Karpas-422 (cell line): ENCODE data around the gene PRUNE1. TPM values are rescaled to one million over a fixed set of nuclear protein-coding genes. Genes with fewer than 3 reads are reported as not detected.

ENCODE experiments used
- DNase-seq: peaks from one replicate; pipeline ENCODE4 v3.0.0-alpha.2; 2015
- H2AFZ ChIP-seq: fragments of 200-600 bp; sonication (generic); 2 replicates; pipeline ENCODE4 v1.6.1; 2014; ENCODE audit warnings: antibody characterized with exemption, low read length, mixed read lengths
- H3K27ac ChIP-seq: fragments of 200-600 bp; sonication (generic); 2 replicates; pipeline ENCODE4 v1.5.1; 2014; ENCODE audit warnings: mild to moderate bottlenecking, low read length, moderate library complexity
- H3K27me3 ChIP-seq: fragments of 200-600 bp; sonication (generic); 2 replicates; pipeline ENCODE4 v1.6.1; 2014; ENCODE audit warnings: low read length, mixed read lengths
- H3K36me3 ChIP-seq: fragments of 200-600 bp; sonication (generic); 2 replicates; pipeline ENCODE4 v1.6.1; 2014; ENCODE audit warnings: low read length, mixed read lengths; ENCODE audit not compliant: insufficient read depth
- H3K4me1 ChIP-seq: fragments of 200-600 bp; sonication (generic); 2 replicates; pipeline ENCODE4 v1.6.1; 2014; ENCODE audit warnings: mild to moderate bottlenecking, low read length, mixed read lengths
- H3K4me2 ChIP-seq: fragments of 200-600 bp; sonication (generic); 2 replicates; pipeline ENCODE4 v1.6.1; 2014; ENCODE audit warnings: low read length, low read depth, mild to moderate bottlenecking; ENCODE audit not compliant: poor library complexity, severe bottlenecking
- H3K4me3 ChIP-seq: fragments of 200-600 bp; sonication (generic); 2 replicates; pipeline ENCODE4 v1.5.1; 2014; ENCODE audit warnings: mild to moderate bottlenecking, antibody characterized with exemption, low read length, mixed read lengths
- H3K79me2 ChIP-seq: fragments of 200-600 bp; sonication (generic); 2 replicates; pipeline ENCODE4 v1.6.1; 2014; ENCODE audit warnings: mild to moderate bottlenecking, low read length, mixed read lengths
- H3K9ac ChIP-seq: fragments of 200-600 bp; sonication (generic); 2 replicates; pipeline ENCODE4 v1.6.0; 2014; ENCODE audit warnings: low read length
- H3K9me2 ChIP-seq: fragments of 200-600 bp; sonication (generic), shearing (Covaris generic); replicated peaks from 2 replicates; pipeline ENCODE4 v1.6.0; 2014; ENCODE audit warnings: mild to moderate bottlenecking, low read length, moderate library complexity; ENCODE audit not compliant: insufficient read depth
- H3K9me3 ChIP-seq: fragments of 300-700, 200-600 bp; sonication (generic); 2 replicates; pipeline ENCODE4 v1.6.1; 2014; ENCODE audit warnings: low read length, mixed read lengths
- H4K20me1 ChIP-seq: fragments of 200-600 bp; sonication (generic); 2 replicates; pipeline ENCODE4 v1.6.1; 2014; ENCODE audit warnings: mild to moderate bottlenecking, antibody characterized with exemption, low read length, low read depth; ENCODE audit not compliant: insufficient read depth
- total RNA-seq: library from RNA; depleted of rRNA; stranded (reverse); fragments of >200 nt; shearing (Covaris generic); gene quantifications from 2 replicates; pipeline ENCODE4 v1.2.3, GENCODE V29; 2014; ENCODE audit warnings: low replicate concordance

PRUNE1 gene
- total RNA-seq, 1 experiment from 2014 or later, result 28.8 TPM

DNA sequence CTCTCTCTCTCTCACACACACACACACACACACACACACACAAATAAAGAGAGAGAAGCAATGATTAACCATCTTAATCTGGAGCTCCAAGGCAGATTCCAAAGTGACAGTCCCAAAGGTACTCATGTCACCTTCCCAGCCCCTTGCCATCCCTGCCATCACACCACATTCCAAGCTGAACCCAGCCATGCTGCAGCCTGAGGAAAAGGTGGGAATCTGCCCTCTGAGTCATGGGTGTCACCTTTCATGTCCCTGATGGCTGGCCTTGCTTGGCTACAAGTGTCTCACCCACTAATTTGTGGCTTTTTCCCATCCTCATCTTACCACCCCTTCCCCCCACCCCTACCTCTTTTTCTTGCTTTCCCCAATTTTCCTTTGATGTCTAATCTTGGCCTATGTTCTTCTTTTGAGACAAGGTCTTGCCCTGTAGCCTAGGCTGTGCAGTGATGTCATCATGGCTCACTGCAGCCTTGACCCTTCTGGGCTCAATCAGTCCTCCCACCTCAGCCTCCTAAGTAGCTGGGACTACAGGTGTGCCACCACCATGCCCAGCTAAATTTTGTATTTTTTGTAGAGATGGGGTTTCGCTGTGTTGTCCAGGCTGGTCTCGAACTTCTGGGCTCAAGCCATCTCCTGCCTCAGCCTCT is 22.9 kb upstream of the PRUNE1 start:
- Histone ChIP-seq H3K4me2 (no peak overlapping the region), H3K27ac (no peak overlapping the region)
- no peak for DNase-seq

GRCh38 chr1:150987924-150988323 is 20.3 kb upstream of the PRUNE1 start:
- H3K79me2 ChIP-seq, result no peaks in the 10 kb centered on the region
- H3K9ac ChIP-seq, result no peak overlapping the region
- no peaks in the 10 kb centered on the region for H3K27me3 ChIP-seq
- H3K9me2 ChIP-seq, result no peaks in the 10 kb centered on the region
- H3K27ac ChIP-seq, result no peak overlapping the region
- H2AFZ ChIP-seq, result no peak overlapping the region
- H3K9me3 ChIP-seq, result no peaks in the 10 kb centered on the region
- H3K4me2 ChIP-seq, result no peak overlapping the region
- H4K20me1 ChIP-seq, result no peaks in the 10 kb centered on the region
- H3K4me3 ChIP-seq, result no peak overlapping the region
- no peak for DNase-seq
- H3K36me3 ChIP-seq, result no peaks in the 10 kb centered on the region
- H3K4me1 ChIP-seq, result peaks cover 5% of the 10 kb centered on the region

More for the DNA sequence above, 22.9 kb upstream of the PRUNE1 start:
- no peaks in the 10 kb centered on the region for H3K36me3 ChIP-seq
- no peak overlapping the region for H3K4me3 ChIP-seq
- no peaks in the 10 kb centered on the region for H3K27me3 ChIP-seq
- no peaks in the 10 kb centered on the region for H3K9me2 ChIP-seq
- H3K9me3 ChIP-seq, result no peaks in the 10 kb centered on the region
- no peak overlapping the region for H3K9ac ChIP-seq
- H3K4me1 ChIP-seq, result peaks cover 5% of the 10 kb centered on the region
- H3K79me2 ChIP-seq, result no peaks in the 10 kb centered on the region
- H2AFZ ChIP-seq, result no peak overlapping the region
- H4K20me1 ChIP-seq, result no peaks in the 10 kb centered on the region

DNA sequence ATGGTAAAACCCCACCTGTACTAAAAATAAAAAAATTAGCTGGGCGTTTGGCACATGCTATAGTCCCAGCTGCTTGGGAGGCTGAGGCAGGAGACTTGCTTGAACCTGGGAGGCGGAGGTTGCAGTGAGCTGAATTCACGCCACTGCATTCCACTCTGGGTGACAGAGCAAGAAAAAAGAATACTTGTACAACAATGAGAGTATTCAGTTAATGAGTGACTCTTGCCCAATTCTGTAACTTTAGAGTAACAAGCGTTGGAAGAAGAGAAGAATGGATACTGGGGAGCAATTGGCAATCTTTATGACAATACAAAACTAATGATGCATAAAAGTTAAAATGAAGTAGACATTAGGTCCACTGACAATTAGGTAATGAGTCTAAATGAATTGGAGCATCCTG is 15.6 kb upstream of the PRUNE1 start:
- no peaks in the 10 kb centered on the region for H3K36me3 ChIP-seq
- no peak overlapping the region for H3K9ac ChIP-seq
- H2AFZ ChIP-seq, result no peak overlapping the region
- no peaks in the 10 kb centered on the region for H4K20me1 ChIP-seq
- no peaks in the 10 kb centered on the region for H3K4me1 ChIP-seq
- no peak overlapping the region for H3K4me3 ChIP-seq
- H3K27ac ChIP-seq, result no peak overlapping the region
- no peak overlapping the region for H3K4me2 ChIP-seq
- H3K27me3 ChIP-seq, result no peaks in the 10 kb centered on the region
- no peaks in the 10 kb centered on the region for H3K9me3 ChIP-seq
- no peaks in the 10 kb centered on the region for H3K9me2 ChIP-seq
- H3K79me2 ChIP-seq, result no peaks in the 10 kb centered on the region
- DNase-seq, result no peak

GRCh38 chr1:150994248-150994647 is 14.0 kb upstream of the PRUNE1 start:
- no peaks in the 10 kb centered on the region for H3K9me3 ChIP-seq

GRCh38 chr1:150995460-150995859 is 12.8 kb upstream of the PRUNE1 start:
- H3K36me3 ChIP-seq, result no peaks in the 10 kb centered on the region
- no peak overlapping the region for H2AFZ ChIP-seq
- no peaks in the 10 kb centered on the region for H3K79me2 ChIP-seq
- H3K4me1 ChIP-seq, result no peaks in the 10 kb centered on the region
- H3K9me3 ChIP-seq, result no peaks in the 10 kb centered on the region
- no peak overlapping the region for H3K27ac ChIP-seq
- H3K4me3 ChIP-seq, result no peak overlapping the region
- H3K27me3 ChIP-seq, result no peaks in the 10 kb centered on the region
- H3K4me2 ChIP-seq, result no peak overlapping the region
- no peaks in the 10 kb centered on the region for H4K20me1 ChIP-seq
- no peaks in the 10 kb centered on the region for H3K9me2 ChIP-seq
- DNase-seq, result no peak
- no peak overlapping the region for H3K9ac ChIP-seq

More at GRCh38 chr1:150994248-150994647, 14.0 kb upstream of the PRUNE1 start:
- no peak overlapping the region for H3K9ac ChIP-seq
- H3K4me3 ChIP-seq, result no peak overlapping the region
- H3K4me2 ChIP-seq, result no peak overlapping the region
- H3K9me2 ChIP-seq, result no peaks in the 10 kb centered on the region
- H3K36me3 ChIP-seq, result no peaks in the 10 kb centered on the region
- H4K20me1 ChIP-seq, result no peaks in the 10 kb centered on the region
- no peak for DNase-seq
- H3K79me2 ChIP-seq, result no peaks in the 10 kb centered on the region
- H2AFZ ChIP-seq, result no peak overlapping the region
- H3K27me3 ChIP-seq, result no peaks in the 10 kb centered on the region
- no peak overlapping the region for H3K27ac ChIP-seq
- no peaks in the 10 kb centered on the region for H3K4me1 ChIP-seq

DNA sequence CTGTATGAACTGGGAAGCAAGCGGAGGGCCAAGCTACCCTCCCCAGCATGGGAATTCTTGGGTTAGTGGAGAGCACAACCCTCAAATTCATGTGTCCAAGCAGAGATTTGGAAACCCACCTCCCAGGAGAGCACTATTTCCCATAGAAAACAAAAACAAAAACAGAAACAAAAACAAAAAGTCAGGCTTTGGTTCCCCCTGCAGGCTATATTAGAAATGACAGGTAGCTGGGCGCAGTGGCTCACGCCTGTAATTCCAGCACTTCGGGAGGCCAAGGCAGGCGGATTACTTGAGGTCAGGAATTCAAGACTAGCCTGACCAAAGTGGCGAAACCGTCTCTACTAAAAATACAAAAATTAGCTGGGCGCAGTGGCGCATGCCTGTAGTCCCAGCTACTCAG is 12.4 kb upstream of the PRUNE1 start:
- Histone ChIP-seq H4K20me1 (no peaks in the 10 kb centered on the region), H3K4me2 (no peak overlapping the region), H3K27me3 (no peaks in the 10 kb centered on the region), H3K27ac (no peak overlapping the region), H3K4me3 (no peak overlapping the region), H3K9me3 (no peaks in the 10 kb centered on the region), H3K9ac (no peak overlapping the region), H2AFZ (no peak overlapping the region), H3K79me2 (no peaks in the 10 kb centered on the region), H3K36me3 (no peaks in the 10 kb centered on the region), H3K9me2 (no peaks in the 10 kb centered on the region), H3K4me1 (no peaks in the 10 kb centered on the region)
- no peak for DNase-seq

- Histone ChIP-seq H3K27me3 (no peaks in the 10 kb centered on the region), H3K4me1 (no peaks in the 10 kb centered on the region), H3K4me2 (no peak overlapping the region), H3K9me3 (no peaks in the 10 kb centered on the region), H3K9ac (no peak overlapping the region), H3K9me2 (no peaks in the 10 kb centered on the region), H4K20me1 (no peaks in the 10 kb centered on the region), H3K27ac (no peak overlapping the region), H3K4me3 (no peak overlapping the region), H2AFZ (no peak overlapping the region), H3K36me3 (no peaks in the 10 kb centered on the region), H3K79me2 (no peaks in the 10 kb centered on the region)
- DNase-seq, result no peak
Observed at GRCh38 chr1:150997126-150997872, 10.9 kb upstream of the PRUNE1 start.

DNA sequence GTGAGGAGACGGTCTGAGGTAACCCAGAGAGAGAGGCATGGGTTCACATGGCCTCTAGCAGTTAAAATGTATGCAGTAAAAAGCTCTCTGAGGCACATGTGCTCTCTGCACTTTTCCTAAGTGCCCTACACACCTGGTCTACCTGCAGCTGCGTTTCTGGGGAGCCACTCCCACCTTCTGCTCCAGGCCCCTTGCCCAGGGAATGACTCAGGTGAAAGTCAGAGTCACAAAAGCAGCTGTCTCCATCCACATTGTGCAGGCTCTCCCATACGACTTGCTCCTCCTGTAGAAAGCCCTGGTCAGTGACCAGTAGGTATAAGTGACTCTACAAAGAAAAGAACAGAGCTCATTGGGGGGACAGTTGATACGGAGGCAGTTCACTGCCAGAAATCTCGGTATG is 10.3 kb upstream of the PRUNE1 start:
- Histone ChIP-seq H3K27ac (no peak overlapping the region), H3K27me3 (no peaks in the 10 kb centered on the region), H3K9me3 (no peaks in the 10 kb centered on the region), H2AFZ (no peak overlapping the region), H3K4me1 (peaks cover under 1% of the 10 kb centered on the region), H3K4me2 (no peak overlapping the region), H3K36me3 (no peaks in the 10 kb centered on the region), H3K4me3 (no peak overlapping the region), H4K20me1 (no peaks in the 10 kb centered on the region), H3K79me2 (no peaks in the 10 kb centered on the region), H3K9ac (no peak overlapping the region), H3K9me2 (no peaks in the 10 kb centered on the region)
- DNase-seq, result no peak
